HepG2 (cell line): ENCODE data around the gene ZNFX1. TPM values are rescaled to one million over a fixed set of nuclear protein-coding genes. Genes with fewer than 3 reads are reported as not detected.

ENCODE experiments used
- CCDC6 ChIP-seq: sonication (generic); formaldehyde crosslinking; IDR thresholded peaks from 2 replicates; pipeline ENCODE4 v1.8.1; 2022; ENCODE audit warnings: mild to moderate bottlenecking, missing genetic modification reagents, moderate library complexity
- CHCHD3 ChIP-seq: sonication (generic); formaldehyde crosslinking; IDR thresholded peaks from 2 replicates; pipeline ENCODE4 v1.8.0; 2022; ENCODE audit warnings: mild to moderate bottlenecking, missing genetic modification reagents, moderate library complexity
- CREBL2 ChIP-seq: sonication (generic); formaldehyde crosslinking; IDR thresholded peaks from 2 replicates; pipeline ENCODE4 v1.8.1; 2023; ENCODE audit warnings: missing genetic modification reagents, mild to moderate bottlenecking, borderline replicate concordance
- DMAP1 ChIP-seq: IDR thresholded peaks from 2 replicates; pipeline ENCODE4 v1.6.1; 2016
- FIP1L1 ChIP-seq: fragments of 200-400 bp; formaldehyde crosslinking; IDR thresholded peaks from 2 replicates; pipeline ENCODE4 v1.6.1; 2018; ENCODE audit warnings: low read depth, mild to moderate bottlenecking, low read length, moderate library complexity, borderline replicate concordance; ENCODE audit not compliant: insufficient read depth
- GATAD1 ChIP-seq: IDR thresholded peaks from 2 replicates; pipeline ENCODE4 v1.6.1; 2016; ENCODE audit warnings: missing genetic modification reagents, missing compliant biosample characterization
- KIAA2018 ChIP-seq: sonication (generic); formaldehyde crosslinking; IDR thresholded peaks from 2 replicates; pipeline ENCODE4 v1.5.0; 2020; ENCODE audit warnings: mild to moderate bottlenecking, missing genetic modification reagents, borderline replicate concordance
- MED1 ChIP-seq: sonication (generic); formaldehyde crosslinking; IDR thresholded peaks from 2 replicates; pipeline ENCODE4 v1.4.0; 2020; ENCODE audit warnings: missing genetic modification reagents
- MYPOP ChIP-seq: sonication (generic); formaldehyde crosslinking; IDR thresholded peaks from 2 replicates; pipeline ENCODE4 v1.8.1; 2023; ENCODE audit warnings: mild to moderate bottlenecking, moderate library complexity, missing genetic modification reagents
- ZKSCAN8 ChIP-seq: IDR thresholded peaks from 2 replicates; pipeline ENCODE4 v1.6.1; 2016; ENCODE audit warnings: borderline replicate concordance, missing genetic modification reagents, missing compliant biosample characterization
- ZNF234 ChIP-seq: sonication (generic); formaldehyde crosslinking; conservative IDR thresholded peaks from 2 replicates; pipeline ENCODE4 v1.5.1; 2020; ENCODE audit warnings: mild to moderate bottlenecking, missing genetic modification reagents
- ZNF362 ChIP-seq: sonication (generic); formaldehyde crosslinking; IDR thresholded peaks from 2 replicates; pipeline ENCODE4 v1.4.0; 2020; ENCODE audit warnings: missing genetic modification reagents, mild to moderate bottlenecking, borderline replicate concordance
- ZNF619 ChIP-seq: sonication (generic); formaldehyde crosslinking; IDR thresholded peaks from 2 replicates; pipeline ENCODE4 v1.4.0; 2020; ENCODE audit warnings: mild to moderate bottlenecking, missing genetic modification reagents
- ZNF740 ChIP-seq: sonication (generic); formaldehyde crosslinking; IDR thresholded peaks from 2 replicates; pipeline ENCODE4 v1.4.0; 2020; ENCODE audit warnings: missing genetic modification reagents
- ZNF770 ChIP-seq: sonication (generic); formaldehyde crosslinking; IDR thresholded peaks from 2 replicates; pipeline ENCODE4 v1.5.0; 2020; ENCODE audit warnings: mild to moderate bottlenecking, missing genetic modification reagents
- polyA plus RNA-seq, 8 experiments: library from polyadenylated mRNA; depleted of rRNA in 3 of 8; stranded (reverse) in 7 of 8; unstranded in 1 of 8; fragments of >200 nt; fragmentation: Illumina TruSeq in 4 of 8; extraction: Trizol in 4 of 8; gene quantifications; 2 replicates each; pipeline versions ENCODE4 v1.2.1 to v1.2.3, GENCODE V29; 2011 to 2016; ENCODE audit warnings: low read depth in 4 of 8, missing spikeins in 1 of 8, mixed read lengths in 1 of 8; ENCODE audit not compliant: insufficient read depth in 1 of 8
- total RNA-seq, 5 experiments: library from RNA; depleted of rRNA; stranded (reverse); fragments of >200 nt; fragmentation: Illumina TruSeq; extraction: Trizol; gene quantifications; 2 replicates each; pipeline ENCODE4 v1.2.3, GENCODE V29; 2016; ENCODE audit warnings: low read depth in 1 of 5

ZNFX1 gene
- total and polyA plus RNA-seq, 2 of the 13 experiments (the other 11 are each of a cell fraction or from before 2014, with no cell fraction given): 2.9 to 11.1 TPM

GRCh38 chr20:49278036-49278817, at the start of gene ZNFX1 (continued):
- peak; percentile 55; the same call in 1 of the 2 replicates for TF ChIP-seq CREBL2 (CRISPR knock-in tag)
- TF ChIP-seq MED1 (CRISPR knock-in tag): peak; percentile 86
- peak; percentile 76 for TF ChIP-seq GATAD1 (CRISPR knock-in tag)
- 0 out of 2 replicates have a peak, but pooled peaks have one; percentile 72 for TF ChIP-seq ZNF362
- TF ChIP-seq CHCHD3 (CRISPR knock-in tag): peak; percentile 92
- TF ChIP-seq ZKSCAN8 (CRISPR knock-in tag): peak; percentile 81
- TF ChIP-seq DMAP1 (CRISPR knock-in tag): peak; percentile 99
- TF ChIP-seq ZNF740 (CRISPR knock-in tag): peak; percentile 71
- TF ChIP-seq KIAA2018 (CRISPR knock-in tag): peak; percentile 99
- TF ChIP-seq ZNF770 (CRISPR knock-in tag): peak; percentile 72
- peak; percentile 96 for TF ChIP-seq CCDC6 (CRISPR knock-in tag)
- peak; percentile 88; the same call in 1 of the 2 replicates for TF ChIP-seq FIP1L1
- TF ChIP-seq ZNF619 (CRISPR knock-in tag): 0 out of 2 replicates have a peak, but pooled peaks have one; percentile 41
- TF ChIP-seq MYPOP (CRISPR knock-in tag): peak; percentile 85
- TF ChIP-seq ZNF234 (CRISPR knock-in tag): peak; percentile 91; the same call in 1 of the 2 replicates
